Central memory CD8-positive, alpha-beta T cell (primary cell): ENCODE results near the gene ADAR.

ENCODE experiments used
- ATAC-seq: fragments of 150-1000 bp; cut with Tn5 transposase; replicated peaks from 2 replicates; pipeline ENCODE4 v1.10.0; 2022; ENCODE audit warnings: mild to moderate bottlenecking, moderate FRiP score, moderate number of reproducible peaks; ENCODE audit not compliant: poor library complexity, severe bottlenecking; ENCODE audit errors: extremely low read depth
- DNase-seq, 2 donors: peaks; one replicate each; pipeline ENCODE4 v3.0.0; 2021; ENCODE audit warnings: low spot score in 2 of 2
- H3K27ac Mint-ChIP-seq: one replicate; pipeline ENCODE4 v1.8.0; 2022; ENCODE audit warnings: low read depth, mild to moderate bottlenecking, moderate library complexity, mixed read lengths
- H3K27me3 Mint-ChIP-seq: one replicate; pipeline ENCODE4 v1.8.0; 2022; ENCODE audit warnings: mixed read lengths
- H3K36me3 Mint-ChIP-seq: one replicate; pipeline ENCODE4 v1.8.0; 2022; ENCODE audit warnings: mild to moderate bottlenecking, moderate library complexity, mixed read lengths; ENCODE audit not compliant: insufficient read depth
- H3K4me1 Mint-ChIP-seq: one replicate; pipeline ENCODE4 v1.8.0; 2022; ENCODE audit warnings: mixed read lengths
- H3K4me3 Mint-ChIP-seq: one replicate; pipeline ENCODE4 v1.8.0; 2022; ENCODE audit warnings: mild to moderate bottlenecking, moderate library complexity, mixed read lengths
- H3K9me3 Mint-ChIP-seq: one replicate; pipeline ENCODE4 v1.8.0; 2022; ENCODE audit warnings: mixed read lengths

The ADAR gene

DNA sequence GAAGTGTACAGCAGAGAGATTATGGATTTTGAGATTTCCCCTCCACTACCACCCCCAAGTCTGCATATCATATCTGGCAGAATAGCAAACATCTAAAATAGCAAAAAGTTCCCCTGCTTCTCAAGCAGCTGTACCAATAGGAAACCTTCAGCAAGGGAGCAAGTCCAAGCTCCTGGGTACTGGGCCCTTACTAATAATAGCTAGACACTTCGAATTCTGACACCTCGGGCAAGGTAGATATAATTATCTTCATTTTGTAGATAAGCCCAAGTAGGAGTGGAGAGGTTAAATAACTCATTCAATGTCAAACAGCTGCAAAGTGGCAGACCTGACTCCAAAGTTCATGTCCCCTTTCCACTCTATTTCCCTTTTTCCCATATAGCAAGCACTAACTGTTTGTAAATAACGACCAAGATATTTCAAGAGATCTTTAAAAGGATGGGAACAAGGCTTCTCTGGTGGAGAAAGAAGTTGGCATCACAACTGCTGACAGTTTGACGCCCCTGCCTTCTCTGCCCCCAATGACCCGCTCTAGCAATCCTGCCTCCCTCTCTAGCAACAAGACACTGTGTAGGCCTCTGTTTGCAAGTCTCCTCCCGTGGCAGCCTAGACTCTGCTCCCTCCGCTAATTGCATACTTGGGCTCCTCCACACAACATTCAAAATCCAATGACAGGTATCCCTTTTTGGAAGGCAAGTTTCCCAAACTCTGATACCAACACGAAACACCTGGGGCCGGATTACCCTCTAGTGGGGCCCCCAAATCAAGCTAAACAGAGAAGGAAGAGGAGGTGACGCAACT lies 18.7 kb upstream of the ADAR start:
- H3K9me3 Mint-ChIP-seq, result peaks cover 7% of the 10 kb centered on the region
- peaks cover 23% of the 10 kb centered on the region for H3K4me1 Mint-ChIP-seq
- peak overlapping the region; percentile 94 for H3K27ac Mint-ChIP-seq
- ATAC-seq (peak; percentile 26), DNase-seq (peak in 1 of 2 donors; percentile 16)
- H3K27me3 Mint-ChIP-seq, result peaks cover 13% of the 10 kb centered on the region
- H3K36me3 Mint-ChIP-seq, result peaks cover 14% of the 10 kb centered on the region
- peak overlapping the region; percentile 85 for H3K4me3 Mint-ChIP-seq

DNA sequence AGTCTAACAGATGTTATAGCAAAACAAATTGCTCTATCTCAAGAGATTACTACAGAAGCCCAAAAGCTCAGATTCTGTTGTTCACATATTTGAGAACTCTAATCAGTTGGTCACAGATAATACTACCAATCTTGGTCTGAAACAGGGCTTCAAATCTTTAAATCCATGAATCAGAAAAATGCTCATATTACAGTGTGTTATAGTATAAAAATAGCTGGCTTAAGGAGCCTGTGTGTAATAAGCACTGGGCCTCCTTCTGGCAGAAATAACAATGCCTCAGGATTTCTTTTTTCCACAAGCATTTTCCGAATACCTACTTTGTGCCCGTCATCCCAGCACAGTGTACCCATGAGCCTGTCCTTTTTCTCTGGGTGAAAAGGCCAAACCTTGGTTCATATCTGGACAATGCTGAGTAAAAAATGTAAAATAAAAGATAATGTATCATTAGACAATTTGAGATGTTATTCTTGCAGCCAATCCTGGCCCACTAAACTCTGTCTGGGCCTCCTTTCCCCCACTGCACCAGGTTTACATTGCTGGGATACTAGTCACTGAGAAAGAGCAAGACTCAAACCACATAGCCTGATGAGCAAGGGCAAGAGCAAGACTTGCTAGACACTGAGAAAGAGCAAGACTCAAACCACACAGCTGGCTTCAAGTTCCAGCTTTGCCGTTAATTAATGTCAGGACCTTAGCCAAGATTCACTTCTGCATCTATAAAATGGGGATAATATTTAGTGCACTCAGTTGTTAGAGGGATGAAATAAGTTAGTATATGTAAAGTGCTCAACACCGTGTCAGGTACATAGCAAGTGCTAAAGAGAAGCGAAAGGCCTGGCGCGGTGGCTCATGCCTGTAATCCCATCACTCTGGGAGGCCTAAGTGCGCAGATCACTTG lies 17.0 kb upstream of the ADAR start:
- H3K27me3 Mint-ChIP-seq, result peaks cover under 1% of the 10 kb centered on the region
- H3K36me3 Mint-ChIP-seq, result peaks cover 14% of the 10 kb centered on the region
- DNase-seq, result no peak
- no peak overlapping the region for H3K4me3 Mint-ChIP-seq
- no peak overlapping the region for H3K27ac Mint-ChIP-seq
- ATAC-seq, result no peak
- peaks cover 24% of the 10 kb centered on the region for H3K4me1 Mint-ChIP-seq
- H3K9me3 Mint-ChIP-seq, result peaks cover 4% of the 10 kb centered on the region

- no peaks in the 10 kb centered on the region for H3K9me3 Mint-ChIP-seq
- no peaks in the 10 kb centered on the region for H3K27me3 Mint-ChIP-seq
- H3K4me1 Mint-ChIP-seq, result peaks cover 27% of the 10 kb centered on the region
- peaks cover 11% of the 10 kb centered on the region for H3K36me3 Mint-ChIP-seq
- no peak for DNase-seq
- H3K27ac Mint-ChIP-seq, result no peak overlapping the region
- no peak overlapping the region for H3K4me3 Mint-ChIP-seq
- ATAC-seq, result no peak
These were observed 15.4 kb upstream of the ADAR start for GRCh38 chr1:154623358-154623757.

DNA sequence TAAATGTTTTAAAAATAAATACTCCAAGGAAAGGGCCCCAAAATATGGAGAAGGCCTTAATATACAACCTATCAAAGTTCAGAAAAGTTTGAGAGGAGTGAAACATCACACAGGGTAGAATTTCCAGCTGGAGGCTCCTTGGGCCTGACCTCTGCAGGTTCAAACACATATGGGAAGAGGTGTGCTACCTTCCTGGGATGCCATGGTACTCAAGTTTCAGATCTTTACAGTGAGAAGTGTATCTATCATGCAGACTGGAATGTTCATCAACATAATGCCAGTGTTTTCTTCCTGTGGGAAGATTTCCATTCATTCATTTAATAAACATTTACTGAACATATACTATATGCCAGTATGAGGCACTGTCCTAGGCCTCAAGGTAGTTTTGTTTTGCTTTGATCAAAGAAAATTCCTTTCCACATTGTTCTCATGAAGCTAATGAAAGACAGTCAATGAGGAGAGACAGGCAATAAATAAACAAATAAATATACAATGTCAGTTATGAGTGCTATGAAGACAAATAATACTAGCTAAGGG lies 14.6 kb upstream of the ADAR start:
- ATAC-seq (no peak), DNase-seq (no peak)
- no peak overlapping the region for H3K4me3 Mint-ChIP-seq
- H3K9me3 Mint-ChIP-seq, result no peaks in the 10 kb centered on the region
- peaks cover 8% of the 10 kb centered on the region for H3K36me3 Mint-ChIP-seq
- no peak overlapping the region for H3K27ac Mint-ChIP-seq
- H3K27me3 Mint-ChIP-seq, result no peaks in the 10 kb centered on the region
- H3K4me1 Mint-ChIP-seq, result peaks cover 30% of the 10 kb centered on the region

- DNase-seq (no peak), ATAC-seq (no peak)
- Mint-ChIP-seq H3K4me3 (no peak overlapping the region), H3K36me3 (peaks cover 3% of the 10 kb centered on the region), H3K27me3 (no peaks in the 10 kb centered on the region), H3K27ac (no peak overlapping the region), H3K9me3 (no peaks in the 10 kb centered on the region), H3K4me1 (peaks cover 26% of the 10 kb centered on the region)
These were observed 13.9 kb upstream of the ADAR start for GRCh38 chr1:154621875-154622274.

DNA sequence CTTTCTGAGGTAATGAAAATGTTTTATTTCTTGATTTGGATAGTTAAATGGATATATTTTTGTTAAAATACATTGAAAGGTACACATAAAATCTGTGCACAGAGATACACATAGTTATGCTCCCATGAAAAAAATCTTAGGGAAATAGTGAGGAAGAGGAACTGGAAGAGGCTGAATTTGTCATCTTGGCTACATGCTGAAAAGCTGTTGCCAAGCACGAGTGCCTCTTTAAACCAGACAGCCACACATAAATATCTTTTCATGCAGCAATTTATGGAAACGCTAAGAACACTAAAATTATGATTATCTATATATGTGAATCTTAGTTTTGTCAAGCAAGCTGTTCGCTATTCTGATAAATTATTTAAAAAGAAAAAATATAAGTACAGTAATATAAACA lies 12.8 kb upstream of the ADAR start:
- Mint-ChIP-seq H3K4me3 (no peak overlapping the region), H3K36me3 (peaks cover 4% of the 10 kb centered on the region), H3K4me1 (peaks cover 20% of the 10 kb centered on the region), H3K27ac (no peak overlapping the region), H3K9me3 (no peaks in the 10 kb centered on the region), H3K27me3 (no peaks in the 10 kb centered on the region)
- ATAC-seq (no peak), DNase-seq (no peak)

- Mint-ChIP-seq H3K4me3 (no peak overlapping the region), H3K4me1 (peaks cover 28% of the 10 kb centered on the region), H3K36me3 (peaks cover 2% of the 10 kb centered on the region), H3K27me3 (no peaks in the 10 kb centered on the region), H3K27ac (no peak overlapping the region), H3K9me3 (no peaks in the 10 kb centered on the region)
- ATAC-seq (no peak), DNase-seq (no peak)
These were observed 11.4 kb upstream of the ADAR start for GRCh38 chr1:154619181-154619948.

DNA sequence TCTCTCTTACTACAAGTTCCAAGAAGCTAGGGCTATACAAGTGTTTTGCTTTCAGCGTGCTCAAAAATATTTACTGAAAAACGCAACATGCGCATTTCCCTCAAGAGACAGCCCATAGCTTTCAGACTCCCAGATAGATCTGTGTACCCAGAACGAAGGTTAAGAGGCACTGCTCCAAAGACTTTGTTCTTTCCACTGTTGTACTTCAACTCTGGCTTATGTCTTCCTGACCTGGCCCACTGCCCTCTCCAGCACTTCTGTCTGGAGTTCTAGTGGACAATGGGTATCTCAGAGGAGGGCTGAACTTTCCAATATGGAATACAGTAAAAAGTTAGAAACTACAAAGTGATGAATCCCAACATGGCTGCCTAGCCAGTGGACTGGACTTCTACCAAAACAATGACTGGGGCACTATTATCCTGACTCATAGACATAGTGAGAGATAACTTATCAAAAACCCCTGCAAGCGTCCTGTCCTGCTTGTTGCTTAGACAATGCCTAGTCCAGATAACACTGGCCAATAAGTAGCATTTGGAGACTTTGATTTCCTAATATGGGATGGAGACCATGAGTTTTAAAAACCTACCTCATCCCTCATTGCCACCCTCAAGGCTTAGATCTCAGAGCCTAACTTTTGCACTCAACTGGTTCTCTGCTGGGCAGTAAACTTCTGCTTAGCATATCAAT lies 8.8 kb upstream of the ADAR start:
- H3K27ac Mint-ChIP-seq, result no peak overlapping the region
- peaks cover 2% of the 10 kb centered on the region for H3K36me3 Mint-ChIP-seq
- H3K27me3 Mint-ChIP-seq, result no peaks in the 10 kb centered on the region
- DNase-seq, result no peak
- no peak overlapping the region for H3K4me3 Mint-ChIP-seq
- no peak for ATAC-seq
- no peaks in the 10 kb centered on the region for H3K9me3 Mint-ChIP-seq
- peaks cover 18% of the 10 kb centered on the region for H3K4me1 Mint-ChIP-seq

DNA sequence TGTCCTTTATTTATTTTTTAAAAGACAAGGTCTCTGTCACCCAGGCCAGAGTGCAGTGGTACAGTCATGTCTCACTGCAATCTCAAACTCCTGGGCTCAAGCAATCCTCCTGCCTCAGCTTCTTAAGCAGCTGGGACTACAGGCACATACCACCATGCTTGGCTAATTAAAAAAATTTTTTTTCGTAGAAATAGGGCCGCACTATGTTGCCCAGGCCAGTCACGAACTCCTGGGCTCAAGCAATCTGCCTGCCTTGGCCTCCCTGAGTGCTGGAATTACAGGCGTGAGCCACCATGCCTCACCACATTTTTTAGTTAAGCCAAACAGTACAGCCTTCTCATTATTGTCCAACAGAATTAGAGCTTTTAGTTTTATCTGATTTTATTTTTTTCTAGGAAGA lies 7.4 kb upstream of the ADAR start:
- Mint-ChIP-seq H3K4me3 (no peak overlapping the region), H3K27me3 (no peaks in the 10 kb centered on the region), H3K9me3 (no peaks in the 10 kb centered on the region), H3K4me1 (peaks cover 26% of the 10 kb centered on the region), H3K36me3 (peaks cover 2% of the 10 kb centered on the region), H3K27ac (no peak overlapping the region)
- DNase-seq, result no peak
- ATAC-seq, result no peak

- ATAC-seq (no peak), DNase-seq (no peak)
- peaks cover 3% of the 10 kb centered on the region for H3K36me3 Mint-ChIP-seq
- H3K9me3 Mint-ChIP-seq, result no peaks in the 10 kb centered on the region
- H3K27ac Mint-ChIP-seq, result no peak overlapping the region
- H3K4me3 Mint-ChIP-seq, result no peak overlapping the region
- peaks cover 30% of the 10 kb centered on the region for H3K4me1 Mint-ChIP-seq
- H3K27me3 Mint-ChIP-seq, result no peaks in the 10 kb centered on the region
These were observed 6.9 kb upstream of the ADAR start for GRCh38 chr1:154614901-154615300.

- no peaks in the 10 kb centered on the region for H3K27me3 Mint-ChIP-seq
- H3K4me1 Mint-ChIP-seq, result peaks cover 36% of the 10 kb centered on the region
- no peak for ATAC-seq
These were observed 6.3 kb upstream of the ADAR start for GRCh38 chr1:154614247-154614646.

More at GRCh38 chr1:154614247-154614646, 6.3 kb upstream of the ADAR start:
- no peak for DNase-seq
- Mint-ChIP-seq H3K9me3 (no peaks in the 10 kb centered on the region), H3K4me3 (no peak overlapping the region), H3K36me3 (peaks cover 7% of the 10 kb centered on the region), H3K27ac (no peak overlapping the region)
